Colonic mucosa (tissue), 4 donors: Measurements from ENCODE around the gene NKAIN2. TPM values are rescaled to one million over a fixed set of nuclear protein-coding genes. Genes with fewer than 3 reads are reported as not detected.

ENCODE experiments used
- DNase-seq: peaks from one replicate; pipeline ENCODE4 v3.0.0-alpha.2; 2020
- H3K27ac ChIP-seq: fragments of 200-600 bp; one replicate; pipeline ENCODE4 v1.8.0; 2021
- H3K27me3 ChIP-seq: fragments of 200-600 bp; one replicate; pipeline ENCODE4 v1.8.0; 2021
- H3K36me3 ChIP-seq: fragments of 200-600 bp; one replicate; pipeline ENCODE4 v1.8.0; 2021
- H3K4me1 ChIP-seq: fragments of 200-600 bp; one replicate; pipeline ENCODE4 v1.8.0; 2021; ENCODE audit warnings: mild to moderate bottlenecking
- H3K4me3 ChIP-seq: fragments of 200-600 bp; one replicate; pipeline ENCODE4 v1.8.0; 2021
- H3K9ac ChIP-seq, 2 donors: one replicate each; pipeline ENCODE4 v1.7.0; 2013; ENCODE audit warnings: control low read depth in 2 of 2, low read depth in 2 of 2, low read length in 2 of 2
- H3K9me3 ChIP-seq: fragments of 200-600 bp; one replicate; pipeline ENCODE4 v1.8.0; 2021
- CTCF ChIP-seq: fragments of 200-600 bp; IDR thresholded peaks from one replicate; pipeline ENCODE4 v1.8.0; 2022; ENCODE audit warnings: antibody characterized with exemption, mild to moderate bottlenecking
- intact Hi-C: fragments of 100-400 bp; cut with DNase I; formaldehyde crosslinking; loops from one replicate; pipeline ENCODE4 v1.14.1; 2022
- total RNA-seq, 2 donors: library from RNA; stranded (reverse); fragmentation: NEBNext Ultra II Directional in 1 of 2; extraction: Animal tissue kit (Norgen Biotek cat#: 25700) in 1 of 2; gene quantifications; one replicate each; pipeline ENCODE4 v1.2.1, GENCODE V29; 2021
- donor health status: healthy.
- donor health status: DM: no; HTN: no; CAD: no.
- donor health status: DM: no; HTN: no; CAD: no.

Gene NKAIN2
- total RNA-seq, 2 donors from 2014 or later, result 0.21 TPM; not detected in 1

DNA sequence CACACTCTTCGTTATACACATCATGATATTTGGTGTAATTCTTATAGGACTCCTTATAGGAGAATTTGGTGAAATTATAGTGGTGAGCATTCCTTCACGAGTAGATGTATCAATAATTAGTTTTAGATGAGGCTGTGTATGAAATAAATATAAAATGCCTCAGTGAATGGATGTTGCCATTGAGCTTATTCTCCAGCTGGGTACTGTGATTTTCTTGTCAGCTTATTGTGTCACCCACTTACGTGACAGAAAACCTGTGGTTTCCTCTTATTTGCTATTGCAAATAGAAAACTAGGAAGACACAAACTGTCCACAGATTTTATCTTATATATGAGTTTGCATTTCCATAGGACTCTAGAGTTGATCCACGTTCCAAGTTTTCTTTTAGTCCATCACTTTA lies 718.7 kb downstream of the NKAIN2 start:
- H3K4me1 ChIP-seq, result no peaks in the 10 kb centered on the region
- no peak for TF ChIP-seq CTCF
- no peaks in the 10 kb centered on the region for H3K9me3 ChIP-seq
- no peaks in the 10 kb centered on the region for H3K36me3 ChIP-seq
- no peak overlapping the region for H3K4me3 ChIP-seq
- intact Hi-C loops, result no loop called here
- no peak for DNase-seq
- H3K9ac ChIP-seq, result no peak overlapping the region
- no peak overlapping the region for H3K27ac ChIP-seq
- no peaks in the 10 kb centered on the region for H3K27me3 ChIP-seq

- no peaks in the 10 kb centered on the region for H3K9me3 ChIP-seq
- no peaks in the 10 kb centered on the region for H3K36me3 ChIP-seq
- intact Hi-C loops, result no loop called here
- no peaks in the 10 kb centered on the region for H3K4me1 ChIP-seq
- H3K9ac ChIP-seq, result no peak overlapping the region
- TF ChIP-seq CTCF, result no peak
- H3K27me3 ChIP-seq, result no peaks in the 10 kb centered on the region
- no peak for DNase-seq
- H3K4me3 ChIP-seq, result no peak overlapping the region
- no peak overlapping the region for H3K27ac ChIP-seq
These were observed 721.0 kb downstream of the NKAIN2 start for GRCh38 chr6:124524491-124525200.

- no peak overlapping the region for H3K4me3 ChIP-seq
- H3K27me3 ChIP-seq, result no peaks in the 10 kb centered on the region
- H3K27ac ChIP-seq, result no peak overlapping the region
- no peak for TF ChIP-seq CTCF
- intact Hi-C loops, result no loop called here
- no peaks in the 10 kb centered on the region for H3K36me3 ChIP-seq
- H3K4me1 ChIP-seq, result no peaks in the 10 kb centered on the region
- no peaks in the 10 kb centered on the region for H3K9me3 ChIP-seq
- H3K9ac ChIP-seq, result no peak overlapping the region
- no peak for DNase-seq
These were observed 727.3 kb downstream of the NKAIN2 start for GRCh38 chr6:124530926-124531325.

DNA sequence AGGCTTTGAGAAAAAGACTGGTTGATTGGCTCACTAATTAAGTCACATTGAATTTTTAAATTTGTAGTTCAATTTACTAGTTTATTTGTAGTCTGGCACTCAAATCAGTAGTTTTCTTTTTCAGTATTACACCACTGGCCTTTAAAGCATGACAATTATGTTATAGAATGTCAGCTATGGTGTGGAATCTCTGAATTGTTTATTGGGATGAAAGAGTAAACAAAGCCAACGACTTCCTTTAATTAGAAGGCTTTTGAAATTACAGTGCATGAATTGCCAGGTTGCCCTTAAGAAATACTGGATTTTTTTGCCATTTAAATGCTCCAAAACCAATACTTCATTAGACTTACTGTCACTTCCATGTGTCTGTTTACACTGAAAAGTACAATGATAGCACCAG lies 731.6 kb downstream of the NKAIN2 start:
- Histone ChIP-seq H3K27ac (no peak overlapping the region), H3K4me3 (no peak overlapping the region), H3K36me3 (no peaks in the 10 kb centered on the region), H3K9ac (no peak overlapping the region), H3K4me1 (no peaks in the 10 kb centered on the region), H3K27me3 (no peaks in the 10 kb centered on the region), H3K9me3 (no peaks in the 10 kb centered on the region)
- TF ChIP-seq CTCF, result no peak
- no peak for DNase-seq
- intact Hi-C loops, result no loop called here

- DNase-seq, result no peak
- H3K4me1 ChIP-seq, result no peaks in the 10 kb centered on the region
- H3K4me3 ChIP-seq, result no peak overlapping the region
- no peaks in the 10 kb centered on the region for H3K9me3 ChIP-seq
- no peaks in the 10 kb centered on the region for H3K36me3 ChIP-seq
- intact Hi-C loops, result no loop called here
- TF ChIP-seq CTCF, result no peak
- H3K27ac ChIP-seq, result no peak overlapping the region
- no peak overlapping the region for H3K9ac ChIP-seq
- H3K27me3 ChIP-seq, result no peaks in the 10 kb centered on the region
These were observed 732.1 kb downstream of the NKAIN2 start for GRCh38 chr6:124535746-124536145.
